ENCODE results near the gene PCSK6.

DNA sequence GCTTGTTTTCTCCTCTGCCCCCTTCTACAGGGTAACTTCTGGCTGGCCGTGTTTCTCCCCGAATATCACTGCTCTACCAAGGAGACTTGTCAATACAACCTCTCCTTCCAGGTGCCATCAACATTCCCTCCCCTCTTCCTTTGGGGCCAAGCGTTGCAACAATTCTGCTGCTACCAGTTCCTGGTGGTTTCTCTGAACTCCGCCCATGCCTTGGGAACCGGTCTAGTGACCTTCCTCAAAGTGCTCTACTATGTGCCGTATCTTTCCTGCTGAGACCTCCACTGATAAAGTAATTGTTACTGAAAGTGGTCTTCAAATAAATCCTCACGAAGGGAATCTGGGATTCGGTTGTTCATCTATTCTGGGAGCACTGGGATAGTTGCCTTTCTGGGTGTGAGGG, 26.2 kb downstream of the PCSK6 start:
- TF ChIP-seq, protein P1, sequence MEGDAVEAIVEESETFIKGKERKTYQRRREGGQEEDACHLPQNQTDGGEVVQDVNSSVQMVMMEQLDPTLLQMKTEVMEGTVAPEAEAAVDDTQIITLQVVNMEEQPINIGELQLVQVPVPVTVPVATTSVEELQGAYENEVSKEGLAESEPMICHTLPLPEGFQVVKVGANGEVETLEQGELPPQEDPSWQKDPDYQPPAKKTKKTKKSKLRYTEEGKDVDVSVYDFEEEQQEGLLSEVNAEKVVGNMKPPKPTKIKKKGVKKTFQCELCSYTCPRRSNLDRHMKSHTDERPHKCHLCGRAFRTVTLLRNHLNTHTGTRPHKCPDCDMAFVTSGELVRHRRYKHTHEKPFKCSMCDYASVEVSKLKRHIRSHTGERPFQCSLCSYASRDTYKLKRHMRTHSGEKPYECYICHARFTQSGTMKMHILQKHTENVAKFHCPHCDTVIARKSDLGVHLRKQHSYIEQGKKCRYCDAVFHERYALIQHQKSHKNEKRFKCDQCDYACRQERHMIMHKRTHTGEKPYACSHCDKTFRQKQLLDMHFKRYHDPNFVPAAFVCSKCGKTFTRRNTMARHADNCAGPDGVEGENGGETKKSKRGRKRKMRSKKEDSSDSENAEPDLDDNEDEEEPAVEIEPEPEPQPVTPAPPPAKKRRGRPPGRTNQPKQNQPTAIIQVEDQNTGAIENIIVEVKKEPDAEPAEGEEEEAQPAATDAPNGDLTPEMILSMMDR (IDR thresholded peaks at IDR 0.05), result no peak
- no peak for TF ChIP-seq POLR2A (IDR thresholded peaks at IDR 0.05)
